SJCRH30 (cell line): Measurements from ENCODE around the gene CORIN. TPM values are rescaled to one million over a fixed set of nuclear protein-coding genes. Genes with fewer than 3 reads are reported as not detected.
"Not testable (repeated sequence)": the region's sequence is repeated elsewhere in the genome, so short reads cannot be mapped to it uniquely, and the experiment has no call there.

ENCODE experiments used
- DNase-seq, 2 experiments: peaks; one replicate each; pipeline ENCODE4 v3.0.0-alpha.2; 2015 to 2020
- H3K27ac ChIP-seq: fragments of 250-450 bp; sonication (Bioruptor Pico); 2 replicates; pipeline ENCODE4 v1.5.1; 2020; ENCODE audit warnings: mild to moderate bottlenecking, moderate library complexity
- H3K27me3 ChIP-seq: fragments of 250-450 bp; sonication (Bioruptor Pico); 2 replicates; pipeline ENCODE4 v1.5.1; 2020; ENCODE audit warnings: mild to moderate bottlenecking, moderate library complexity
- H3K36me3 ChIP-seq: fragments of 250-450 bp; sonication (Bioruptor Pico); 2 replicates; pipeline ENCODE4 v1.5.1; 2020; ENCODE audit warnings: mild to moderate bottlenecking, moderate library complexity
- H3K4me1 ChIP-seq: fragments of 250-450 bp; sonication (Bioruptor Pico); 2 replicates; pipeline ENCODE4 v1.5.1; 2020; ENCODE audit warnings: mild to moderate bottlenecking, moderate library complexity
- H3K4me3 ChIP-seq: fragments of 250-450 bp; sonication (Bioruptor Pico); 2 replicates; pipeline ENCODE4 v1.5.1; 2020; ENCODE audit warnings: mild to moderate bottlenecking, moderate library complexity
- H3K9me3 ChIP-seq: fragments of 250-450 bp; sonication (Bioruptor Pico); replicated peaks from 2 replicates; pipeline ENCODE4 v1.5.1; 2020; ENCODE audit warnings: mild to moderate bottlenecking, moderate library complexity
- total RNA-seq: library from RNA; depleted of rRNA; stranded (reverse); fragments of >200 nt; shearing (Covaris generic); gene quantifications from 2 replicates; pipeline ENCODE4 v1.2.3, GENCODE V29; 2014

The CORIN gene
- total RNA-seq, 1 experiment from 2014 or later, result 0.38 TPM

DNA sequence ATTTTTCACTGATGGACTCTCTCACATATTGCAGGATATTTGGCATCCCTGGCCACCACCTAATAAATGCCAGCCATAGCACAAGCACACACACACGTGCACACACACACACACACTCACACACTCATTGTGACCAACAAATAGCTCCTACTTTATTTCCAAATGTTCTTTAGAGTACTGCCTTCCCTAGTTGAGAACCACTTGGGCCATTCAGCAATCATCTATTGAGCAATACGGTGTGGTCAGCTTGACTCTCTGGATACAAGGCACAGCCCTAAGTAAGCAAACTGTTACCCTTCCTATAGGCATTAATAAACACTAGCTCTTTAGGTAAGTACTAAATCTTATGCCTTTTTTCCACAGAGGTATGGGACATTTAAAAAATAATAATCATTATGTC lies 21.1 kb downstream of the CORIN start:
- H3K27ac ChIP-seq, result no peak overlapping the region
- no peaks in the 10 kb centered on the region for H3K27me3 ChIP-seq
- H3K9me3 ChIP-seq, result no peaks in the 10 kb centered on the region
- H3K36me3 ChIP-seq, result no peaks in the 10 kb centered on the region
- no peak for DNase-seq
- no peaks in the 10 kb centered on the region for H3K4me1 ChIP-seq
- H3K4me3 ChIP-seq, result no peak overlapping the region

DNA sequence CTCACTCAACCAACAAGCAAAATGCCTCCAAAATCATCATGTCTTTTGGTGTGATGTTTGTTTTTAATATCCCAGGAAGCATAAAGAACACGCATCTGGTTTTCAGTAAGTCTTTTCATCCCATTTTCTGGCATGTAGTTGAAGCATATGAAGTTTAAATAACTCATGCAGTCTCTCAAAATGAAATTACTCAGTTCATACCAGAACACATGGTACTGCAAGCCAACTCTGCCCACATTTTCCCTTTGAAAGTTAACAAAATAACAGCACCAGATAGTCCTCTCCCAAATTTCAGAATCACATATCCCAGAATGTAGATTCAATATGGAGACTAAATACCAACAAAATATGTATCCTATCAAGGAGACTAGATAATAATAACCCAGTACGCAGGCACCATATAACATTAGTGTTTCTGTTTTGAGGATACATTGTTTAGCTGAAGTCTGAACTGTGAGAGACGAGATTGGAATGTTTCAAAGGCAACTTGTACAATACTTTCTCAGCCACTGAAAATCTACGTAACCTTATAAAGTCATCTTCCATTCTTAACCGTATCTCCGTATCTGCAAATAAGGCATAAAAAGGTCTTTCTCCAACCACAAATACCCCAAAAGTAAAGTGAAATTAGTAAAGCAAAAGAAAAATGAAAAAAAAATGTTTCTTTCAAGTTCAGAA lies 23.1 kb downstream of the CORIN start:
- H3K4me1 ChIP-seq, result no peaks in the 10 kb centered on the region
- H3K4me3 ChIP-seq, result no peak overlapping the region
- no peak for DNase-seq
- H3K9me3 ChIP-seq, result no peaks in the 10 kb centered on the region
- no peaks in the 10 kb centered on the region for H3K36me3 ChIP-seq
- H3K27me3 ChIP-seq, result no peaks in the 10 kb centered on the region
- H3K27ac ChIP-seq, result no peak overlapping the region

DNA sequence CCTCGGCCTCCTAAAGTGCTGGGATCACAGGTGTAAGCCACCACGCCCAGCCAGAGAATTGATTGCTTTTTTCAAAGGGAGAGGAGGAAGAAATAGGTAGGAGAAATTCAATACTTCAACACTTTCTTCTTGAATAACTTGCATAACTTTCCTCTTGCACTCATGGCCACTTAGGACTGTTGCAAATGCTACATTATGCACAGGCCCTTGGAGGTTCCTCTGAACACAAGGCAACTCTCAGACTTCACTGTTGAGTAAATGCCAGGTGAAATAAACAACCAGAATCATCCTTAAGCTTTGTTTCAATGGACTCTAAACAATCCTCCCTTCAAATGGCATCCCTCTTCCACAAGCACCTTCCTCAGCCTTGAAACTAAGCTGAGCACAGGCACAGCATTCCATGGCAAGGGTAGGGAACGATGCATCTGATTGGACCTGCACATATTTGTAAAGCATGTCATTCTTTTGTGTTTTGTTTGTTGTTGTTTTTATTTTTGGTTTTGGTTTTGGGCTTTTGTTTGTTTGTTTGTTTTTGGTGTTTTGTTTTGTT lies 28.1 kb downstream of the CORIN start:
- Histone ChIP-seq H3K27me3 (no peaks in the 10 kb centered on the region), H3K4me1 (no peaks in the 10 kb centered on the region), H3K4me3 (no peak overlapping the region), H3K9me3 (no peaks in the 10 kb centered on the region), H3K27ac (no peak overlapping the region), H3K36me3 (no peaks in the 10 kb centered on the region)
- DNase-seq, result no peak

DNA sequence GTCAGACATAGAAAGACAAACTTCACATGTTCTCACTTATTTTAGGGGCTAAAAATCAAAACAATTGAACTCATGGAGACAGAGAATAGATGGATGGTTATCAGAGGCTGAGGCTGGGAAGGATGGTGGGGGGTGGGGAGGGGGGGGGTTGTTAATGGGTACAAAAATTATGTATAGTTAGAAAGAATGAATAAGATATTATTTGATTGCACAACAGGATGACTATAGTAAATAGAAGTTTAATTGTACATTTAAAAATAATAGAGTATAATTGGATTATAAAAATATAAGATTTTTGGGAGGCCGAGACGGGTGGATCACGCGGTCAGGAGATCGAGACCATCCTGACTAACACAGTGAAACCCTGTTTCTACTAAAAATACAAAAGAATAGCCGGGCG lies 33.3 kb downstream of the CORIN start:
- no peaks in the 10 kb centered on the region for H3K36me3 ChIP-seq
- DNase-seq, result no peak
- no peak overlapping the region for H3K4me3 ChIP-seq
- H3K4me1 ChIP-seq, result no peaks in the 10 kb centered on the region
- H3K27me3 ChIP-seq, result no peaks in the 10 kb centered on the region
- no peaks in the 10 kb centered on the region for H3K9me3 ChIP-seq
- H3K27ac ChIP-seq, result no peak overlapping the region

DNA sequence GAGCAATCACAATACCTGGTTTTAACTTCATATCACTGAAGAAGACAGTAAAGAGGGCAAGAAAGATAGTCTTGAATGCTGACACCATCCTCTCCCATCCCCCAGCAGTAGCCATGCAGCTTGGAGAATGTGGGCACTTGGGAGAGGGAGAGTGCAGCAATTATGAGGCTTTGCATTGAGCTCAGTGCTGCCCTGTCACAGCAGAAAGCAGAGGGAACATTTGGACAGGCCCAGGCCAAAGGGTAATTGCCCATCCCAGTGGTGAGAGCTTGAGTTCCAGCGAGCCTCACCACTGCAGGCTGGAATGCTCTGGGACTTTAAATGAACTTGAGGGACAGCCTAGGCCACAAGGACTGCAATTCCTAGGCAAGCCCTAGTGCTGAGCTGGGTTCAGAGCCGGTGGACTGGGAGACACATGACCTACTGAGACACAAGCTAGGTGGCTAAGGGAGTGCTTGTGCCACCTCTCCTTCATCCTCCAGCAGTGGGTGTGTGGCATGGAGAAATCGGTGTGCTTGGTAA lies 36.3 kb downstream of the CORIN start:
- H3K9me3 ChIP-seq, result no peaks in the 10 kb centered on the region
- no peak for DNase-seq
- H3K4me3 ChIP-seq, result no peak overlapping the region
- H3K4me1 ChIP-seq, result no peaks in the 10 kb centered on the region
- no peaks in the 10 kb centered on the region for H3K36me3 ChIP-seq
- no peaks in the 10 kb centered on the region for H3K27me3 ChIP-seq
- no peak overlapping the region for H3K27ac ChIP-seq

DNA sequence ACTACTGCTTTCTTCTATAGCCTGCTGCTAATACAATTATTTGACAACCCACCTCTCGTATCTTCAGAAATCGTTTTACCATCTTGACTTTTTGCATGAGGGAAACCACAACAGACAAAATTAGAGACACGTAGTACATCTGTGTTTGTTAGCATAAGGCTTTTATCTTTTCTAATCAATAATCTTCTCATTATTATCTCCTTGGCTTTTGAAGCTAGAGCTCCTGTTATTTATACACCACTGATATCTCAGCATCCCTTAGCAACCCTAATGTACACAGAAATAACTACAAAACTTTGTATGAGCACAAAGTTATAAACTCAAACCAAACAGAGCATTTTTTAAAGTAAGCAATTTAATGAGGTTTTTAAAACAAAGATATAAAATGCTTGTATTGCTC lies 39.7 kb downstream of the CORIN start:
- no peak for DNase-seq
- Histone ChIP-seq H3K27me3 (no peaks in the 10 kb centered on the region), H3K4me3 (no peak overlapping the region), H3K36me3 (no peaks in the 10 kb centered on the region), H3K9me3 (no peaks in the 10 kb centered on the region), H3K4me1 (no peaks in the 10 kb centered on the region), H3K27ac (no peak overlapping the region)

DNA sequence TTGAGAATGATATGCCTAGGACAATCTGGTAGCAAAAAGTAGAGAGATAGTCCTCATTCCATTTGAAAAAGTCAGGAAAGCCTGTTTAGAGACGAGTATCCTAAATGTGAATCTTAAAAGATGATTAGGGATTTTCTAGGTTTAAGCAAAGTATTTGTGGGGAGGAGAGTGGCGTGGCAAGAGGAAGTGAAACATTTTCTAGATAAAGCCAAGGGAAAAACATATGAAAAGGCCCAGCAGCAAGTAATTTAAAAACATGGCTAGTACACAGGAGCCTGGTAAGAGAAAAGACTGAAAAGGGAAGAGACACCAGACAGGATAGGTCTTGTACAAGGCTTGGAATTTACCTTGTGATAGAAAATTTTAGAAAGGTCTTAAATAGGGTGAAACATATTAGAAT lies 45.9 kb downstream of the CORIN start:
- no peaks in the 10 kb centered on the region for H3K27me3 ChIP-seq
- no peaks in the 10 kb centered on the region for H3K4me1 ChIP-seq
- DNase-seq, result no peak
- no peak overlapping the region for H3K27ac ChIP-seq
- H3K9me3 ChIP-seq, result no peaks in the 10 kb centered on the region
- no peaks in the 10 kb centered on the region for H3K36me3 ChIP-seq
- H3K4me3 ChIP-seq, result no peak overlapping the region

DNA sequence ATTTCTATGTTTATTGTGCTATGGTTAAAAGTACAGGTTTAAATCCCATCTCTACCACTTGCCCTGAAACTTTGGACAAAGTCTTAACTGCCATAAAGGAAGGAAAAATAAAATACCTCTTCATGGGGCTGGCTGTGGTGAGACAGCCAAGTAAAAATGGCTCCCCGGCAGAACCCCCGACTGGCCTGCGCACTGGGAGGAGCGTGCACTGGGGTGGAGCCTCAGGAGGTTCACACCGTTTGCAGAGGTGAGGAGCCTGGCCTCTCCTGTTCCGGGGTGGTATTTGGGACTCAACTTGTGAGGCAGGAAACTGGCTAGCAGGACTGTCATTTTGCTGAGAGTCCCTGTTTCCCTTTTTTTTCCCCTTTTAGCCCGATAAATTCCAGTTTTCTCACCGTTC lies 47.8 kb downstream of the CORIN start:
- H3K27me3 ChIP-seq, result no peaks in the 10 kb centered on the region
- no peak for DNase-seq
- no peaks in the 10 kb centered on the region for H3K4me1 ChIP-seq
- no peak overlapping the region for H3K4me3 ChIP-seq
- no peak overlapping the region for H3K27ac ChIP-seq
- no peaks in the 10 kb centered on the region for H3K36me3 ChIP-seq
- no peaks in the 10 kb centered on the region for H3K9me3 ChIP-seq

DNA sequence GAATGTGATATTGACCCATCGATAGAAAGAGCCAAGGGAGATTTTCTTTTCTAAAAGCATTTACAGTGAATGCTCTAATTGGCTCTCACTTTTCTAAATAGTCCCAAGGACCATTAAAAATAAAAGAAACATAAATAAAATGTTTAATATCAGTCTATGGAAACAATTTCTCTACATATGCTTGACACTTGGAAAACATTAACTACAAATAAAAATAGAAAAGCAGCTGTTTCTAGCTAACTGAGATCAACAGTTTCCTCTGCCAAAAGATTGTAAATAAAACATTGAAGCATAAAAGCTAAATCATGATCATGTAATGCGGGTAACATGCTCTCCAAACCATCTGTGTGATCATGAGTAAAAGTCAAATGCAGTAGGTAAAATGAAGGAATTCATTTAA lies 49.7 kb downstream of the CORIN start:
- no peak for DNase-seq
- H3K27me3 ChIP-seq, result no peaks in the 10 kb centered on the region
- H3K36me3 ChIP-seq, result no peaks in the 10 kb centered on the region
- no peaks in the 10 kb centered on the region for H3K4me1 ChIP-seq
- H3K4me3 ChIP-seq, result no peak overlapping the region
- no peak overlapping the region for H3K27ac ChIP-seq
- no peaks in the 10 kb centered on the region for H3K9me3 ChIP-seq

DNA sequence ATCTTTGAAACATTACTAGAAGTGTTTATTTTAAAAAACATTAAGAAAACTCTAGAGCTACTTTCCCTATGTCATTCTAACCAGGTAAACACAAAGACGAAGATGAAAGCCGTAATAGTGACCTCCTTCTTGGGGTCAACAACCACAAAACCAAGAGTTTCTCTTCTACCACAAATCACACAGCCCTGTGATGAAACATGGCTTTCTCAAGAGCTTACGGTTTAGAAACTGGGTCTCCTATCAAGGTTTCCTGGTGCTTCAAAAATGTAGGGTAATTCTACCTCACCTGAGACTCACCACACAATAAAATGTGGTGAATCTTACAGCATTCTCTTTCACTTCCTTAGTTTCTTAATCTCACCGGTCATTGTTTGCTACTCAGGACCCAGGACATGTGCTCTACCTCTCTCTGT lies 50.9 kb downstream of the CORIN start:
- Histone ChIP-seq H3K4me3 (no peak overlapping the region), H3K4me1 (no peaks in the 10 kb centered on the region), H3K27ac (no peak overlapping the region), H3K36me3 (no peaks in the 10 kb centered on the region), H3K9me3 (no peaks in the 10 kb centered on the region), H3K27me3 (no peaks in the 10 kb centered on the region)
- no peak for DNase-seq

DNA sequence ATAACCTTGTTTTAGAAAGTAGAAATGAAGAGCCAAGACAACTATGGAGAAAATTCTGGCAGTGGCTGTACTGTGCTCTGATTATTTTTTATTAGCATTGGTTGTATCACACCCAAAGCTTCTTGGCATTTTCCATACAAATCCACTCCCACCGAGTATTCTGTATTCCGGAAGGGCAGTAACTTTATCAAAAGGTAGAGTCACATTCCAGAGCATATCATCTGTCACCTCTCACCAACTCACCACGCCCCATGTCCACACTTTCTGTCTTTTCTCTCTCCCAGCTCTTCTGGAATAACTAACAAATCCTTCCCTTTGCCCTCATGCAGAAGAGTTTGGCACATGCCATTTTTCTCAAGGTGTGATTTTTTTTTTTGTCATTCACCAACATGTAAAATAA lies 52.7 kb downstream of the CORIN start:
- Histone ChIP-seq H3K27me3 (no peaks in the 10 kb centered on the region), H3K9me3 (no peaks in the 10 kb centered on the region), H3K4me1 (no peaks in the 10 kb centered on the region), H3K4me3 (no peak overlapping the region), H3K27ac (no peak overlapping the region), H3K36me3 (no peaks in the 10 kb centered on the region)
- no peak for DNase-seq

DNA sequence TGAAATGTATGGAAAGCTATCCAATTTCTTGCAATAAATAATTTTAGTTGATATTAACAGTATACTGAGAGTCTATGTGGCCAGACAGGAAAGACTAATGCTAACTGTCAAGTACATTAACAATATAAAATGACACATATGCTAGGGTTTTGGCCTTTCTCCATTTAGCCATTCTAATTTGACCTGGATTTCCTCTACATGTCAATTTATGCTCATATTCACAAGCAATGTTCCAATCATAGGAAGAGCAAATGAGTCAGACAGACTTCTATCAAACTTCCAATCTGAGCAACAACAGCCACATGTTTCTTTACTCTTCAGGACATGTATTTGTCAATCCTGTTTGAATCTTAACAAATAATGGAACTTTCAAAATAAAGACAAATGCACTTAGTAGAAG lies 53.6 kb downstream of the CORIN start:
- DNase-seq, result no peak
- Histone ChIP-seq H3K4me1 (no peaks in the 10 kb centered on the region), H3K36me3 (no peaks in the 10 kb centered on the region), H3K4me3 (no peak overlapping the region), H3K9me3 (no peaks in the 10 kb centered on the region), H3K27ac (no peak overlapping the region), H3K27me3 (no peaks in the 10 kb centered on the region)

DNA sequence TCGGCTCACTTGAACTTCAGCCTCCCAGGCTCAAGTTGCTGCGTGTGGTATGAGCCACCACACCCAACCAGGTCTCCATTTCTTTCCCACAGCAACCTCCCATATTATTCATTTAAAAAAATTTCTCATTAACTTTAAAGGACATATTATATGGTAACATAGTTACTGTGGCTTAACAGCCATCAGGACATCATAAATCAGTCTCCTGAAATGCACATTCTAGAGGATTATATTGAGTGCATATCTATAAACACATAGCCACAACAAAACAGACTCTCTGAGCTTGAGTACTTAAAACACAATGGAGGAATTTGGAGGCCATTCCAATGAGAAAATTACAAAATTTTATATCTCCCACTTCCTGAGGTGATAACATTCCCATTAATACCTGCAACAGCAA lies 61.5 kb downstream of the CORIN start:
- Histone ChIP-seq H3K4me3 (no peak overlapping the region), H3K9me3 (no peaks in the 10 kb centered on the region), H3K27me3 (no peaks in the 10 kb centered on the region), H3K36me3 (no peaks in the 10 kb centered on the region), H3K27ac (no peak overlapping the region), H3K4me1 (no peaks in the 10 kb centered on the region)
- DNase-seq, result no peak

DNA sequence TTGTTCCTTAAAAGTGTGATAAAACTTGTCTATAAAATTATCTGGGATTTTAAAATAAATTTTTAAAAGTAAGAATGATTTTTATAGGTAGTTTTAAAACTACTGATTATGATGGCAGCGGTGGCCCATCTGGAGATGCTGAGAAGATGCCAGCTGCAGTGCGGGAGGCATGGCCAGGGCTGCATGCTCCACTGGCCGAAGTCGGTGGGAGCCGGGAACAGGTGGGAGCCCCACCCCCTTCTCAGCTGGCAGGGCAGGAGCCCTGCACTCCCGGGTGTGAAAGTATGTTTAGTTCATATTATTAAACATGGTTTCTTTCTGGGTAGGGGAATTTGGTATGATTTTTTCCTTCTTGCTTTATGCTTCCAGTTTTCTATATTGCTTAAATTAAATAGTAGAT lies 63.8 kb downstream of the CORIN start:
- Histone ChIP-seq H3K9me3 (no peaks in the 10 kb centered on the region), H3K4me1 (no peaks in the 10 kb centered on the region), H3K27ac (no peak overlapping the region), H3K4me3 (no peak overlapping the region), H3K27me3 (no peaks in the 10 kb centered on the region), H3K36me3 (no peaks in the 10 kb centered on the region)
- peak; percentile 7 to 12 for DNase-seq

DNA sequence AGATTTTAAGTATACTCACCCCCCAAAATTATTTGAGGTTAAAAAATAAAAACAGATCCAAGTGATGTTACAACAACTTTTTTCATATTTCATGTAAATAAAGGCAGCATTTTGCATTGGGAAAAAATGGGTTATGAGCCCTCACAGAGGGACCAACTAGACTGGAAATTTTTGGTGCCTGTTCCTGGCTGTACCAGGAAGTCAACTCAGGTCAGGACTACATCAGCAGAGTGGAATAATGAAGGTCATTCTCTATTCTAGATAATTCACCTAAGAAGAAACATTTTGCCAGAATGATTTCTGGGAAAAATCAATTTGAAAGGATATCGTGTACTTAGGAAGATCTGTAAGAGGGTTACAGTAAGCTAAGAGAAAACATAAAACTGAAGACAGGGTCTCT lies 66.8 kb downstream of the CORIN start:
- no peak for DNase-seq
- H3K4me1 ChIP-seq, result no peaks in the 10 kb centered on the region
- no peaks in the 10 kb centered on the region for H3K27me3 ChIP-seq

DNA sequence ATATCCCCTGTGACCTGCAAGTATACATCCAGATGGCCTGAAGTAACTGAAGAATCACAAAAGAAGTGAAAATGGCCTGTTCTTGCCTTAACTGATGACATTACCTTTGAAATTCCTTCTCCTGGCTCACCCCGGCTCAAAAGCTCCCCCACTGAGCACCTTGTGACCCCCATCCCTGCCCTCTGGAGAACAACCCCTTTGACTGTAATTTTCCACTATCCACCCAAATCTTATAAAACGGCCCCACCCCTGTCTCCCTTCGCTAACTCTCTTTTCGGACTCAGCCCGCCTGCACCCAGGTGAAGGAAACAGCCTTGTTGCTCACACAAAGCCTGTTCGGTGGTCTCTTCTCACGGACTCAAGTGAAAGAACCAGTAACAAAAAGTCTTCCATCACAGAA lies 69.9 kb downstream of the CORIN start:
- DNase-seq, H3K36me3 ChIP-seq, H3K27me3 ChIP-seq, H3K9me3 ChIP-seq, H3K27ac ChIP-seq, H3K4me3 ChIP-seq, H3K4me1 ChIP-seq: not testable (repeated sequence)

More for the DNA sequence above, 66.8 kb downstream of the CORIN start:
- Histone ChIP-seq H3K4me3 (no peak overlapping the region), H3K27ac (no peak overlapping the region), H3K36me3 (no peaks in the 10 kb centered on the region), H3K9me3 (no peaks in the 10 kb centered on the region)
